Measurements from ENCODE around the gene ARGLU1.

The ARGLU1 gene

GRCh38 chr13:106532111-106532929 lies 35.6 kb downstream of the ARGLU1 start:
- Mint-ChIP-seq H3K9me3 (no peaks in the 10 kb centered on the region), H3K4me1 (ENCODE audit: low read depth in 2 of 2) (peaks cover 9 to 17% of the 10 kb centered on the region in 2 donors), H3K36me3 (ENCODE audit: insufficient read depth) (peaks cover 10% of the 10 kb centered on the region), H3K27ac (peak overlapping the region in 1 of 2 donors; percentile 53), H3K4me3 (peak overlapping the region; percentile 56 to 61), H3K27me3 (peaks cover 57 to 73% of the 10 kb centered on the region in 2 donors)
- no peak for ATAC-seq (replicated peaks)
- no peak for DNase-seq

- Mint-ChIP-seq H3K36me3 (ENCODE audit: insufficient read depth) (peaks cover 6% of the 10 kb centered on the region), H3K4me1 (ENCODE audit: low read depth in 2 of 2) (peaks cover 5 to 13% of the 10 kb centered on the region in 2 donors), H3K9me3 (no peaks in the 10 kb centered on the region), H3K27ac (no peak overlapping the region), H3K4me3 (no peak overlapping the region), H3K27me3 (peaks cover 70 to 86% of the 10 kb centered on the region in 2 donors)
- DNase-seq, result no peak
- ATAC-seq (replicated peaks), result no peak
Observed at GRCh38 chr13:106530980-106531481, 36.9 kb downstream of the ARGLU1 start.

GRCh38 chr13:106530171-106530851 lies 37.6 kb downstream of the ARGLU1 start:
- DNase-seq (no peak), ATAC-seq (replicated peaks) (no peak)
- no peak overlapping the region for H3K4me3 Mint-ChIP-seq
- peaks cover 6% of the 10 kb centered on the region for H3K36me3 Mint-ChIP-seq (ENCODE audit: insufficient read depth)
- peaks cover 5 to 13% of the 10 kb centered on the region in 2 donors for H3K4me1 Mint-ChIP-seq (ENCODE audit: low read depth in 2 of 2)
- H3K9me3 Mint-ChIP-seq, result no peaks in the 10 kb centered on the region
- peaks cover 77 to 93% of the 10 kb centered on the region in 2 donors for H3K27me3 Mint-ChIP-seq
- H3K27ac Mint-ChIP-seq, result no peak overlapping the region

- Mint-ChIP-seq H3K36me3 (ENCODE audit: insufficient read depth) (peaks cover 2% of the 10 kb centered on the region), H3K27ac (no peak overlapping the region), H3K9me3 (no peaks in the 10 kb centered on the region), H3K27me3 (peaks cover 78 to 94% of the 10 kb centered on the region in 2 donors), H3K4me3 (no peak overlapping the region), H3K4me1 (ENCODE audit: low read depth in 2 of 2) (peaks cover 5 to 11% of the 10 kb centered on the region in 2 donors)
- no peak for DNase-seq
- ATAC-seq (replicated peaks), result no peak
Observed at GRCh38 chr13:106529415-106530170, 38.3 kb downstream of the ARGLU1 start.

GRCh38 chr13:106528718-106529414 lies 39.1 kb downstream of the ARGLU1 start:
- DNase-seq (no peak), ATAC-seq (replicated peaks) (no peak)
- peaks cover 2% of the 10 kb centered on the region for H3K36me3 Mint-ChIP-seq (ENCODE audit: insufficient read depth)
- H3K27me3 Mint-ChIP-seq, result peaks cover 81 to 92% of the 10 kb centered on the region in 2 donors
- no peak overlapping the region for H3K4me3 Mint-ChIP-seq
- no peak overlapping the region for H3K27ac Mint-ChIP-seq
- no peaks in the 10 kb centered on the region for H3K9me3 Mint-ChIP-seq
- peaks cover 5 to 8% of the 10 kb centered on the region in 2 donors for H3K4me1 Mint-ChIP-seq (ENCODE audit: low read depth in 2 of 2)

GRCh38 chr13:106527826-106528225 lies 40.1 kb downstream of the ARGLU1 start:
- DNase-seq (no peak), ATAC-seq (replicated peaks) (no peak)
- Mint-ChIP-seq H3K4me3 (no peak overlapping the region), H3K27me3 (peaks cover 83 to 92% of the 10 kb centered on the region in 2 donors), H3K27ac (no peak overlapping the region), H3K9me3 (no peaks in the 10 kb centered on the region), H3K4me1 (ENCODE audit: low read depth in 2 of 2) (peaks cover 0 to 3% of the 10 kb centered on the region in 2 donors), H3K36me3 (ENCODE audit: insufficient read depth) (peaks cover 5% of the 10 kb centered on the region)

- Mint-ChIP-seq H3K9me3 (no peaks in the 10 kb centered on the region), H3K4me3 (no peak overlapping the region), H3K4me1 (ENCODE audit: low read depth in 2 of 2) (no peaks in the 10 kb centered on the region), H3K27ac (no peak overlapping the region), H3K27me3 (peaks cover 83 to 92% of the 10 kb centered on the region in 2 donors), H3K36me3 (ENCODE audit: insufficient read depth) (peaks cover 4% of the 10 kb centered on the region)
- DNase-seq (no peak), ATAC-seq (replicated peaks) (no peak)
Observed at GRCh38 chr13:106527445-106527801, 40.5 kb downstream of the ARGLU1 start.

GRCh38 chr13:106526738-106527444 lies 41.0 kb downstream of the ARGLU1 start:
- ATAC-seq (replicated peaks), result no peak

GRCh38 chr13:106525865-106526264 lies 42.1 kb downstream of the ARGLU1 start:
- Mint-ChIP-seq H3K27me3 (peaks cover 80 to 87% of the 10 kb centered on the region in 2 donors), H3K36me3 (ENCODE audit: insufficient read depth) (peaks cover 3% of the 10 kb centered on the region), H3K27ac (no peak overlapping the region), H3K4me3 (no peak overlapping the region), H3K4me1 (ENCODE audit: low read depth in 2 of 2) (no peaks in the 10 kb centered on the region), H3K9me3 (no peaks in the 10 kb centered on the region)
- no peak for DNase-seq
- no peak for ATAC-seq (replicated peaks)

More at GRCh38 chr13:106526738-106527444, 41.0 kb downstream of the ARGLU1 start:
- no peak for DNase-seq
- no peak overlapping the region for H3K27ac Mint-ChIP-seq
- peaks cover 83 to 92% of the 10 kb centered on the region in 2 donors for H3K27me3 Mint-ChIP-seq
- H3K36me3 Mint-ChIP-seq (ENCODE audit: insufficient read depth), result peaks cover 3% of the 10 kb centered on the region
- no peaks in the 10 kb centered on the region for H3K4me1 Mint-ChIP-seq (ENCODE audit: low read depth in 2 of 2)
- H3K4me3 Mint-ChIP-seq, result no peak overlapping the region
- no peaks in the 10 kb centered on the region for H3K9me3 Mint-ChIP-seq

GRCh38 chr13:106524108-106524507 lies 43.8 kb downstream of the ARGLU1 start:
- DNase-seq (no peak), ATAC-seq (replicated peaks) (no peak)
- no peak overlapping the region for H3K27ac Mint-ChIP-seq
- peaks cover 74 to 79% of the 10 kb centered on the region in 2 donors for H3K27me3 Mint-ChIP-seq
- H3K36me3 Mint-ChIP-seq (ENCODE audit: insufficient read depth), result peaks cover 3% of the 10 kb centered on the region
- no peaks in the 10 kb centered on the region for H3K9me3 Mint-ChIP-seq
- no peaks in the 10 kb centered on the region for H3K4me1 Mint-ChIP-seq (ENCODE audit: low read depth in 2 of 2)
- H3K4me3 Mint-ChIP-seq, result no peak overlapping the region

GRCh38 chr13:106523576-106523975 lies 44.4 kb downstream of the ARGLU1 start:
- H3K27ac Mint-ChIP-seq, result no peak overlapping the region
- no peaks in the 10 kb centered on the region for H3K4me1 Mint-ChIP-seq (ENCODE audit: low read depth in 2 of 2)
- no peak for DNase-seq
- ATAC-seq (replicated peaks), result no peak
- peaks cover 71 to 79% of the 10 kb centered on the region in 2 donors for H3K27me3 Mint-ChIP-seq
- no peaks in the 10 kb centered on the region for H3K9me3 Mint-ChIP-seq
- peaks cover 3% of the 10 kb centered on the region for H3K36me3 Mint-ChIP-seq (ENCODE audit: insufficient read depth)
- no peak overlapping the region for H3K4me3 Mint-ChIP-seq

GRCh38 chr13:106522898-106523525 lies 44.9 kb downstream of the ARGLU1 start:
- Mint-ChIP-seq H3K27ac (no peak overlapping the region), H3K4me1 (ENCODE audit: low read depth in 2 of 2) (no peaks in the 10 kb centered on the region), H3K36me3 (ENCODE audit: insufficient read depth) (peaks cover 3% of the 10 kb centered on the region), H3K27me3 (peaks cover 67 to 74% of the 10 kb centered on the region in 2 donors), H3K9me3 (no peaks in the 10 kb centered on the region), H3K4me3 (no peak overlapping the region)
- ATAC-seq (replicated peaks), result no peak
- no peak for DNase-seq

Data from effector memory CD8-positive, alpha-beta T cell (primary cell).